ENCODE results near the gene CUL9. TPM values are rescaled to one million over a fixed set of nuclear protein-coding genes. Genes with fewer than 3 reads are reported as not detected.

CUL9 gene
- polyA plus RNA-seq, 5 donors = 32.2 to 40.3 (median 37.6) TPM

DNA sequence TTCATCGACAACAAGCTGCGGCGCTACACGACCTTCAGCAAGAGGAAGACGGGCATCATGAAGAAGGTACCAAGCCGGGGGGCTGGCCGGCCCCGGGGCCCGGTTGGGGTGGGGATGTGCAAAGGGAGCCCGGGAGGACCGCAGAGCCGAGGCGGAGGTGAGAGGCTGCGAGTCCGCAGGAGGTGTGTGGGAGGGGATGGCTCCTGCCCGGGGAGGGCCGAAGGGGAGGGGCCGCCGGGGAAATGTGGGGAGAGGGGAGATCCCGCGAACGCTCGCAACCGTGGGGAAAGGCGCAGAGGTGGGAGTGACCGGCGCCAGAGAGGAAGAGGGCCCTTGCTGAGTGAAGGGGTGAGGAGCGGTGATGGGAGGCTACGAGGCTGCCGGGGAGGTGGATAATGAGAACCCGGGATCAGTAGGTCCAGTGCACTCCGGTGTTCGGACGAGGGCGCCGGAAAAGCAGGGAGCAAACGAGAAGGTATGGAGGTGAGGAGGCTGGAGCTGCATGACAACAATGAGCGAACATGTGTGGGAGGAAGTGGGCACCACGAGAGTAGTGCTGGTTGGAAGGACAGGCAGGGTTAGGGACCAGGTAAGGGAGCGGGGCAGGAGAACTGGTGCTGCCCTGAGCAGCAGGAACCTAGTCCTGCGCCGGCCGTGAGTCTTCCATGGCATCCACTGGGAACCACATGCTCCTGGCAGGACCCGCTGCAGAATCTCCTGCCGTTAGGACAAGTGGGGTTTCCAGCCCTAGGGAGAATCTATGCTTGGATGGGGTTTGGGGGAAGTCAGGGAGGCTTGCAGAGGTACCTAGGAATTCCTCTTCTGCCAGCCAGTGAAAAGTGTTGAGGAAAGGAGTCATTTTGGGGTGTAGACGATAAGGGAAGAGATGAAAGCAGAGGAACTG, 9.6 kb upstream of the CUL9 start:
- peak in 1 of 2 donors; percentile 42 for DNase-seq

DNA sequence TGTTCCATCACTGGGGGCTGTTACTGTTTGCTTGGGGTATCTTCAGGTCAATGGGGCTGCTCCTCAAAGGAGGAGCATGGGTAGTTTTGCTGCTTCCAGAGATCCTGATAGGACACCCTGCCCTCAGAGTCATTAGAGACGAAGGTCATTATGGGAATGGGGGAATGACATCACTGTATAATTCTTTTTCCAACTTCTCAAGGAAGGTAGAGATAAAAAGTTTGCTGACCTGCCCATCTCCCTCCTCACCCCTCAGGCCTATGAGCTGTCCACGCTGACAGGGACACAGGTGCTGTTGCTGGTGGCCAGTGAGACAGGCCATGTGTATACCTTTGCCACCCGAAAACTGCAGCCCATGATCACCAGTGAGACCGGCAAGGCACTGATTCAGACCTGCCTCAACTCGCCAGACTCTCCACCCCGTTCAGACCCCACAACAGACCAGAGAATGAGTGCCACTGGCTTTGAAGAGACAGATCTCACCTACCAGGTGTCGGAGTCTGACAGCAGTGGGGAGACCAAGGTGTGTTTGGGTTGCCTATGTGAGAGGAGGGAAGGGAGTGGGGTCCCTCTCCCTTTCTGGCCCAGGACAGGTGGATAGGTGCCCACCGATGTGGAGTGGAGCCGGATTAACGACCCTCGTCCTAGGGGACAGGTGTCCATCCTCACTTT, 8.3 kb upstream of the CUL9 start:
- DNase-seq = no peak

DNA sequence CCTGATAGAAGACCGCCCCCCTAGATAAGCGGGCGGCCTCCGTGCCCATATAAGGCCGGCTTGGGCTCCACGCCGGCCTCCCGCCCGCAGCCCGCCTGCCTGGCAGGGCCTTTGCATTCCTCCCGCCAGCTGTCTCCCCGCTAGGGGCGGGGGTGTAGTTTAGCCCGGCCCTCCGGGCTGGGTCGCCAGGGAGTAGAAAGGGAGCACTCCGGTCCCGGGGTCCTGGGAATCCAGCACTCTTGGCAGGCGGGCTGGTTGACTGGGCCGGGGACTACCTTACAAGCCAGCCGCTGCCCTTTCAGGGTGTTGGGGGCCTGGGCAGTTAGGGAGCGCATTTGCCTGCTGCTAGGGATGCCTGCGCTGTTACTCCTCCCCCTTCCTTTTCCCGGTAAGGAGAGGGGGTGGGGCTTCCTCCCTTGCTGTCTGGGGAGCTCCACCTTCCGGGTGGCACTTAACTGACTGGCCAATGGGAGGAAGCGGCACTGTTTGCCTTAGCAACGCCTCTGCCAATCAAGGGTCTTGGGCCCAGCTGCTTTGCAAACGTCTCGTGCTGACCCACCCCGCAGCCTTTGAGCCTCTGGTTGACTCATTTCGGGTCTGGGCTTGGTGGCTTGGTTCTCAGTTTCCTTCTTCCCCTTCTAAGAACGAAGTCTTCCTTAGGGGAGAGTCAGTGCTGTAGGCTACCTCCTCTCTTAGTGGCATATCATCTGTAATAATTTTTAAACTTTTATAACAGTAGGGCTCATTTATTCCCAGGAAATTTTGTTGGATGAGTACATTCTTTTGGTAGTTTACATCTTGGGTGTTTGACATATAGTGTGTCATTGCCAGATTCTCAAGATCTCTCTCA, 7.5 kb upstream of the CUL9 start:
- peak; percentile 97 to 98 for DNase-seq

DNA sequence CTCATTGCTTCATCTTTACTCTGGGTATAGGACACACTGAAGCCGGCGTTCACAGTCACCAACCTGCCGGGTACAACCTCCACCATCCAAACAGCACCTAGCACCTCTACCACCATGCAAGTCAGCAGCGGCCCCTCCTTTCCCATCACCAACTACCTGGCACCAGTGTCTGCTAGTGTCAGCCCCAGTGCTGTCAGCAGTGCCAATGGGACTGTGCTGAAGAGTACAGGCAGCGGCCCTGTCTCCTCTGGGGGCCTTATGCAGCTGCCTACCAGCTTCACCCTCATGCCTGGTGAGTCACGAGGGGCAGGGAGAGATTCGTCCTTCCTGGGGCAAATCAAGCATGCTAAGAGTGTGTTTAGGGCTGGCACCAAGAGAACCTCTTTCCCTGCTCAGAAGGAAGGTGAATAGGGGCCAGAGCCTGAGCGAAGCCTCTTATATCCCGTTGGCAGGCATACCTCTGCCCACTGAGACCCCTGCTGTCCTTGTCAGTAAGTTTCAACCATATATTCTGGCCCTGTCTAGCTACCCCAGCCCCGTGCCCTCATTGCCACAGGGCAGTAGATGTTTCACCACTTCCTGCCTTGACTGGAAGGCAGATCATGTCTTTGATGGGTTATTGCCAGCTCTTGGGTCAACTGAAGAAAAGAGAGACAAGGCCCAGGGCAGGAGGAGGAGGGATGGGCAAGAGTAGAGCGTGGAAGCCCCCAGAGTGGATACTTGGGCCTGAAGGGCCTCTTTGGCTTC, 6.1 kb upstream of the CUL9 start:
- DNase-seq = no peak

GRCh38 chr6:43176423-43176786, 5.6 kb upstream of the CUL9 start:
- DNase-seq = no peak

DNA sequence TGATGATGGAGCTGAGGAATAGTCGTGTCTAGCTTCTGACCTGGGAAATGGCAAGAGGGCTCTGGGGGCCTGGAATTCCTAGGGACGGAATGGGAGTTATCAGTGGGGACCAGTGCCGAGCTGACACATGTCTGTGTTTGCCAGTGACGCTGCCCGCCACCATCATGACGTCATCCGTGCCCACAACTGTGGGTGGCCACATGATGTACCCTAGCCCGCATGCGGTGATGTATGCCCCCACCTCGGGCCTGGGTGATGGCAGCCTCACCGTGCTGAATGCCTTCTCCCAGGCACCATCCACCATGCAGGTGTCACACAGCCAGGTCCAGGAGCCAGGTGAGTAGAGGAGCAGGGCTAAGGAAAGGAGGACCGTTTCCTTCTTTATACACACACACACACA, 3.8 kb upstream of the CUL9 start:
- DNase-seq = no peak

DNA sequence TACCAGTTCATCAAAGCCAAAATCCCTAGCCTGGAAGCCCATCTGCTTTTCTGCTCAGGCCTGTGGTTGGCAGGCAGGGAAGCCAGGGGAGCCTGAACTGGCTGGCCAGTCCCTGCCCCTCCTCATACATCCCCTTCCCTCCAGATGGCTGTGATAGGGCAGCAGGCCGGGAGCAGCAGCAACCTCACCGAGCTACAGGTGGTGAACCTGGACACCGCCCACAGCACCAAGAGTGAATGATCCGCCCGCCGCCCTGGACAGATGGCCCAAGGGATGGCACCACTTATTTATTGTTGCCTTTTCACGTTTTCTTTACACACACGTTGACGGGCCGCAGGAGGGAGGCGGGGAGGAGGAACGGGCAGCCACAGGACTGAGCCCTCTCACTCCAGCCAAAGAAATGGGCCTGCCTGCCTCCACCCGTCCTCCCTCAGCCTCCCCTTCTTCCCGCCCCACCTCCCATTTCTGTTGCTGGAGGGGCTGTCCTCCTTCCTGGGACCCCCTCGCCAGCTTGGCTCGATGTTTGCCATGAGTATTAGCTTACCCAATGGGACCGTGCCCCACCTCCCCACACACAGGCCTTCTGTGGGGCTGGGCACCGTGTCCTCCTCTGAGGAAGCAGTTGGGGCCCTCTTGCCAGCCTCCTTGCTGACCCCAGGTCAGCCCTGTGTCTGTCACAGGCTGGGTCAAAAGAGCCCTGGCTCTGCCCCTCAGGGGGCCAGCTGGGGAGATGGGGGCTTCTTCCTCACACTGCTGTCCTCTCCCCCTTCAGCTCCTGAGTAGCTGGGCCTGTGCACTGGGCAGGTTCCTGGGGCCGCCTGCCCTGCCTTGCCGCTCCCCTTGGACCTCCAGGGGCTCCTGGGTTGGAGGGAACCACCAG, 2.8 kb upstream of the CUL9 start:
- no peak for DNase-seq

DNA sequence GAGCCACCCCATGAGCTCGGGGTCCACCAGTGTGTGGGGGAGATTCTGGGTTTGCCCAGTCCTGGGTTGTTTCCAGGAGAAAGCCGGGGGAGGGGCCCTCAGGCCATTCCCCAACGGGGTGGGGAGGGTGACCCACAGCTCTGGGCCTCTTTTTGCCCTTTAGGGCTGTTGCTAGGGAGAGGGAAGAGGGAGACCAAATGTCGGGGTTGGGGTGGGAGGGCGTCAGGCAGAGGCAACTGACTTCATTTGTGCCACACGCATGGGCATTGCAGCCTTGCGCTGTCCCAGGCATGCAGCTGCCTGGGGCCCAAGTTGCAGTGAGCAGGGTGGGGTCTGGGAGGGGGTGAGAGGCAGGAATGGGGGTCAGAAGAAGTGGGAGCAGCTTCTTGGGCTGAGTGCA, 1.9 kb upstream of the CUL9 start:
- DNase-seq = no peak

- DNase-seq = no peak
Measured at GRCh38 chr6:43180985-43181384, 1.0 kb upstream of the CUL9 start.

DNA sequence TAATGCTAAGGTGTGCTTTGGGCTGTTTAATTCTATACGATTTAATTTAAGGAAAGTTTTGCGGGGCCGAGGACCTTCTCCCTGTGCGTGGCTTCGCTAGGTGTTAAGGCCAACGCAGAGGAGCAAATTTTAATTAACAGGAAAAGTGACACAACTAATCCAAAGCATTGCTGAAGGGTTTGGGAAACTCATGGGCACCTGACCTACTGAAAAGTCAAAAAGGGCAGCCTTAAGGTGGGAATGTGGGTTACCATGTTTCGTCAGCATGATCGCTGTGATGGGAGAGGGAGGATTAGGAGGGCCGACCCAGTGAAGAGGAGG, 415 bp upstream of the CUL9 start:
- DNase-seq = no peak

- DNase-seq = no peak
Measured at GRCh38 chr6:43183441-43183840, 1.4 kb downstream of the CUL9 start.

- DNase-seq = no peak
Measured at GRCh38 chr6:43184268-43184985, 2.4 kb downstream of the CUL9 start.

- no peak for DNase-seq
Measured at GRCh38 chr6:43185391-43185985, 3.5 kb downstream of the CUL9 start.

GRCh38 chr6:43186019-43186418, 4.0 kb downstream of the CUL9 start:
- DNase-seq = no peak

GRCh38 chr6:43186706-43187105, 4.7 kb downstream of the CUL9 start:
- no peak for DNase-seq

GRCh38 chr6:43187821-43188220, 5.8 kb downstream of the CUL9 start:
- DNase-seq = no peak

- no peak for DNase-seq
Measured at GRCh38 chr6:43188426-43188825, 6.4 kb downstream of the CUL9 start.

GRCh38 chr6:43189776-43190304, 7.8 kb downstream of the CUL9 start:
- no peak for DNase-seq

DNA sequence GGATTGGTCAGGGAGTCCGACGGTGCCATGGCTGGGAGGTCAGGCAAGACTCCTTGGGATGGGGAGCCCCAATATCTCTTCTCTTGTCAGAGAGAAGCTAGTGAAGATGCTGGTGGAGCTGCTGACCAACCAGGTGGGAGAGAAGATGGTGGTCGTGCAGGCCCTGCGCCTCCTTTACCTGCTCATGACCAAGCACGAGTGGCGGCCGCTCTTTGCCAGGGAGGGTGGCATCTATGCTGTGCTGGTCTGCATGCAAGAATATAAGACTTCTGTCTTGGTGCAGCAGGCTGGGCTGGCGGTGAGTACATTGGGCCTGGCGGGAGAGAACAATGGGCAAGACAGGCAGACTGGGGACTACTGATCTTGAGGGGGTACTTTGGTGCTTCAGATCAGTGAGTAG, 10.9 kb downstream of the CUL9 start:
- no peak for DNase-seq

Measured in right lung (tissue), 5 donors.